A673 (cell line): Measurements from ENCODE around the gene ZDHHC16. TPM values are rescaled to one million over a fixed set of nuclear protein-coding genes. Genes with fewer than 3 reads are reported as not detected.
"Not testable (repeated sequence)": the region's sequence is repeated elsewhere in the genome, so short reads cannot be mapped to it uniquely, and the experiment has no call there.

ENCODE experiments used
- BruUV-seq: library from RNA; stranded (reverse); fragments of 400-500 nt; replicated peaks from 2 replicates; lab custom pipeline; 2021; lab: Mats Ljungman, UMichigan
- CTCF ChIA-PET: fragments of 300-600 bp; sonication (Branson Sonifier 250); formaldehyde crosslinking; loops from one replicate; lab custom pipeline; 2022; ENCODE audit warnings: antibody characterized with exemption; lab: Charles Lee
- POLR2A ChIA-PET: fragments of 300-600 bp; sonication (Branson Sonifier 250); formaldehyde crosslinking; loops from one replicate; lab custom pipeline; 2022; ENCODE audit warnings: antibody characterized with exemption; ENCODE audit not compliant: low non-redundant PET; lab: Charles Lee
- DNase-seq: peaks from one replicate; pipeline ENCODE4 v3.0.0-alpha.2; 2015; ENCODE audit warnings: low spot score
- H3K27ac ChIP-seq: fragments of 200-600 bp; sonication (generic); 2 replicates; pipeline ENCODE4 v1.5.1; 2016; ENCODE audit warnings: mixed run types, low read depth, mild to moderate bottlenecking, mixed read lengths, antibody characterized with exemption, low read length; ENCODE audit not compliant: poor library complexity, severe bottlenecking
- H3K27me3 ChIP-seq: fragments of 200-600 bp; sonication (generic); replicated peaks from 2 replicates; pipeline ENCODE4 v1.6.1; 2017; ENCODE audit warnings: mixed run types, low read depth, mild to moderate bottlenecking, mixed read lengths, antibody characterized with exemption, low read length; ENCODE audit not compliant: insufficient read depth, poor library complexity
- H3K36me3 ChIP-seq: fragments of 200-600 bp; sonication (generic); 2 replicates; pipeline ENCODE4 v1.6.1; 2016; ENCODE audit warnings: mixed run types, mild to moderate bottlenecking, mixed read lengths, antibody characterized with exemption, low read length; ENCODE audit not compliant: insufficient read depth, poor library complexity, severe bottlenecking
- H3K4me1 ChIP-seq: fragments of 200-600 bp; sonication (generic); 2 replicates; pipeline ENCODE4 v1.6.1; 2017; ENCODE audit warnings: mixed run types, mild to moderate bottlenecking, mixed read lengths, antibody characterized with exemption, low read length; ENCODE audit not compliant: insufficient read depth, poor library complexity, severe bottlenecking
- H3K4me3 ChIP-seq: fragments of 200-600 bp; sonication (generic); 2 replicates; pipeline ENCODE4 v1.5.1; 2016; ENCODE audit warnings: low read depth, mixed run types, mild to moderate bottlenecking, mixed read lengths, low read length; ENCODE audit not compliant: poor library complexity, severe bottlenecking
- H3K9me3 ChIP-seq: fragments of 200-600 bp; sonication (generic); 2 replicates; pipeline ENCODE4 v1.6.1; 2016; ENCODE audit warnings: mixed run types, low read depth, mild to moderate bottlenecking, mixed read lengths, antibody characterized with exemption, low read length; ENCODE audit not compliant: poor library complexity, severe bottlenecking
- EZH2 ChIP-seq: fragments of 200-600 bp; sonication (generic); IDR thresholded peaks from 2 replicates; pipeline ENCODE4 v1.6.1; 2017; ENCODE audit warnings: borderline replicate concordance, low read depth, mild to moderate bottlenecking, mixed read lengths, antibody characterized with exemption, low read length; ENCODE audit not compliant: poor library complexity, severe bottlenecking
- intact Hi-C: fragments of 100-400 bp; cut with micrococcal nuclease; formaldehyde crosslinking; loops from one replicate; pipeline ENCODE4 v1.10.0; 2022; ENCODE audit not compliant: unreplicated experiment
- total RNA-seq: library from RNA; stranded (reverse); gene quantifications from 2 replicates; pipeline ENCODE4 v1.2.3, GENCODE V29; 2021
- TF ChIP-seq, protein P1 (sequence below): fragments of 300-800, 200-600 bp; sonication (generic); conservative IDR thresholded peaks from 2 replicates; pipeline ENCODE4 v1.5.1; 2017; ENCODE audit warnings: low read depth, mild to moderate bottlenecking, antibody characterized with exemption, low read length, moderate library complexity, mixed read lengths

ZDHHC16 gene
- total RNA-seq, 1 experiment from 2014 or later, result 49.2 TPM

DNA sequence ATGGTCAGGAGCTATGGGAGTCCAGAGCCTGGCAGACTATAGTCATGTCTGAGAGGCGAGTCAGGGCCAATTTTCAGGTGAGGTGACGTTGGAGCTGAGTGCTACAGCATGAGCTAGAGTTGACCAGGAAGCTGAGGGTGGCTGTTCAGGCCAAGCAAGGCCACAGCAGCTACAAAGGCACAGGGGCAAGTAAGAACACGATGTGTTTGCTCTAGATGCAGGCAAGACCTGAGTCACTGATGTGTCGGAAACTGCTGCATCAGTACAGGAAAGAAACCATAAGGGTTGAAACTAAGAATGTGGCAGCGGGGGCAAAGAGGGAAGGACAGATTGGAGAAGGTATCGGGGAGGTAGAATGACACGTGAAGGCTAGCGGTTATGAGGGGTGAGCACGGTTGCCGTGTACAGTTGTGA lies 33.1 kb upstream of the ZDHHC16 start:
- no peak for DNase-seq
- TF ChIP-seq EZH2, result no peak
- TF ChIP-seq, protein P1, sequence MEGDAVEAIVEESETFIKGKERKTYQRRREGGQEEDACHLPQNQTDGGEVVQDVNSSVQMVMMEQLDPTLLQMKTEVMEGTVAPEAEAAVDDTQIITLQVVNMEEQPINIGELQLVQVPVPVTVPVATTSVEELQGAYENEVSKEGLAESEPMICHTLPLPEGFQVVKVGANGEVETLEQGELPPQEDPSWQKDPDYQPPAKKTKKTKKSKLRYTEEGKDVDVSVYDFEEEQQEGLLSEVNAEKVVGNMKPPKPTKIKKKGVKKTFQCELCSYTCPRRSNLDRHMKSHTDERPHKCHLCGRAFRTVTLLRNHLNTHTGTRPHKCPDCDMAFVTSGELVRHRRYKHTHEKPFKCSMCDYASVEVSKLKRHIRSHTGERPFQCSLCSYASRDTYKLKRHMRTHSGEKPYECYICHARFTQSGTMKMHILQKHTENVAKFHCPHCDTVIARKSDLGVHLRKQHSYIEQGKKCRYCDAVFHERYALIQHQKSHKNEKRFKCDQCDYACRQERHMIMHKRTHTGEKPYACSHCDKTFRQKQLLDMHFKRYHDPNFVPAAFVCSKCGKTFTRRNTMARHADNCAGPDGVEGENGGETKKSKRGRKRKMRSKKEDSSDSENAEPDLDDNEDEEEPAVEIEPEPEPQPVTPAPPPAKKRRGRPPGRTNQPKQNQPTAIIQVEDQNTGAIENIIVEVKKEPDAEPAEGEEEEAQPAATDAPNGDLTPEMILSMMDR, result no peak
- Histone ChIP-seq H3K9me3 (no peaks in the 10 kb centered on the region), H3K27ac (no peak overlapping the region), H3K4me3 (no peak overlapping the region), H3K4me1 (no peaks in the 10 kb centered on the region), H3K36me3 (no peaks in the 10 kb centered on the region), H3K27me3 (no peaks in the 10 kb centered on the region)
- intact Hi-C loops, result no loop called here
- POLR2A ChIA-PET, result no interaction called here
- no TSS peak for BruUV-seq
- CTCF ChIA-PET, result no interaction called here

DNA sequence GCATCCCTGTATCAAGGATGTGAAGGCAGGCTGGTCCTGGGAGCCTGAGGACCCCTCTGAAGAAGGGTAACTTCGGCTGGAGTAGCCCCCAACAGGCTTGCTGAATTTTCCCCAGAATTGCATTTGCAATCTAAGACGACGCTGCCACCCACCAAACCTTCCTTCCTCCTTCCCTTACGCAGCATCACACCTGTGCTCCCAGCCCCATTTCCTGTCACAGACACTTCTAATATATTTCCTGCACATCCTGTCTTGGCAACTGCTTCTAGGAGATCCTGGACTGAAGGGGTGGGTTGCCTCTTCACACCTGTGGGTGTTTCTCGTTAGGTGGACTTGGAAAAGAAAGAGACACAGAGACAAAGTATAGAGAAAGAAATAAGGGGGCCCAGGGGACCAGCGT lies 29.4 kb upstream of the ZDHHC16 start:
- BruUV-seq, result no TSS peak
- no peaks in the 10 kb centered on the region for H3K36me3 ChIP-seq
- no peaks in the 10 kb centered on the region for H3K27me3 ChIP-seq
- no peak overlapping the region for H3K4me3 ChIP-seq
- no peak for DNase-seq
- ChIA-PET POLR2A (no interaction called here), CTCF (no interaction called here)
- no peak for TF ChIP-seq EZH2
- TF ChIP-seq, protein P1, result no peak
- intact Hi-C loops, result no loop called here
- H3K9me3 ChIP-seq, result no peaks in the 10 kb centered on the region
- no peak overlapping the region for H3K27ac ChIP-seq
- H3K4me1 ChIP-seq, result no peaks in the 10 kb centered on the region

DNA sequence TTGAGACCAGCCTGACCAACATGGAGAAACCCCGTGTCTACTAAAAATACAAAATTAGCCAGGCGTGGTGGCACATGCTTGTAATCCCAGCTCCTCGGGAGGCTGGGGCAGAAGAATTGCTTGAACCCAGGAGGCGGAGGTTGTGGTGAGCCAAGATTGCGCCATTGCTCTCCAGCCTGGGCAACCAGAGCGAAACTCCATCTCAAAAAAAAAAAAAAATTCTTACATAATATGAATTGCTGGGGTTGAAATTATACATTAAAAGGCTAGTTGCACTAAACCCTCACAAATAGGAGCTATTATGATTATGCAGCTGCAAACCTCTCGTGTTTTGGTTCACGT lies 22.2 kb upstream of the ZDHHC16 start:
- BruUV-seq, intact Hi-C loops, H3K9me3 ChIP-seq, H3K27me3 ChIP-seq, CTCF ChIA-PET, H3K4me1 ChIP-seq, H3K4me3 ChIP-seq, POLR2A ChIA-PET, H3K27ac ChIP-seq, DNase-seq: not testable (repeated sequence)
- peaks cover 18% of the 10 kb centered on the region for H3K36me3 ChIP-seq

DNA sequence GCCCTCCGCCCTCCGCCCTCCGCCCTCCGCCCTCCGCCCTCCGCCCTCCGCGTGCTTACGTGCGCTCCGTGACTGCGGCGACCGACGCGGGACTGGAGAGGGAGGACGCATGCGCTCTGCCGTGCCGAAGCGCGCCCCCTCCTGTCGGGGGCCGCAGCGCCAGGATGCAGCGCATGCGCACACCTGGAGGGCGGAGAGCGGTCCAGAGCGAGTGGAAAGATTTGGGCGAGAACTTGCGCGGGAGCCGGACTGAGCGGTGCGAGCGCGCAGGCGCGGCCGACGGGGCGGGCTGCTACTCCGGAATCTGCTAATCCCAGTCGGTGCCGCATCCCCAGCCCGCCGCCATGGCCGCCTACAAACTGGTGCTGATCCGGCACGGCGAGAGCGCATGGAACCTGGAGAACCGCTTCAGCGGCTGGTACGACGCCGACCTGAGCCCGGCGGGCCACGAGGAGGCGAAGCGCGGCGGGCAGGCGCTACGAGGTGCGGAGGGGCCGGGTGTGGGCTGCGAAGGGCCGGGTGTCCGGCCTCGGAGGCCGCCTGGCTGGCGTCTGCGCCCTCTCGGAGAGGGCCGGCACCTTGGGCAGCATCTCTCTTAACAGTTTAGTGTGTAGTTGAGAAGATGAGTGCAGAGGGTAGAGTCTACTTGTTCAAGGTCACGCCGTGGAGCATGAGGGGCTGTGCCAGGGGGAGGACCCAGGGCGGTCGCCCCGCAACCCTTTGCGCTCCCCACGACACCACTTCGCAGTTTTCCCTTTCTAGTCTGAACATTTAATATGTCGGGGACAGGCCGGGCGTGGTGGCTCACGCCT lies 19.8 kb upstream of the ZDHHC16 start, which contains the start of gene PGAM1:
TSS of gene PGAM1 (plus strand) at position 228 of the 812 bp plus-strand sequence. CDS start at position 345, 117 bp downstream.
- TF ChIP-seq EZH2, result no peak
- TF ChIP-seq, protein P1, result peak; percentile 78
- Histone ChIP-seq H3K27ac (peak within 1 kb of the TSS; percentile 91), H3K9me3 (no peaks in the 10 kb centered on the region), H3K4me3 (peak within 1 kb of the TSS; percentile 79), H3K36me3 (peaks cover 40% of the 10 kb centered on the region), H3K4me1 (peaks cover 10% of the 10 kb centered on the region), H3K27me3 (no peaks in the 10 kb centered on the region)
- POLR2A ChIA-PET, result no interaction called here
- peak; percentile 97 for DNase-seq
- intact Hi-C loops, result no loop called here
- CTCF ChIA-PET, result no interaction called here
- no TSS peak for BruUV-seq
